B cell (primary cell): ENCODE measurements around the gene XPNPEP2. TPM values are rescaled to one million over a fixed set of nuclear protein-coding genes. Genes with fewer than 3 reads are reported as not detected.

Experiments used
- ATAC-seq: fragments of 200-7000 bp; cut with Tn5 transposase; one replicate; pipeline ENCODE4 v1.10.0; 2021; ENCODE audit warnings: low read depth, mild to moderate bottlenecking, moderate number of reproducible peaks, moderate library complexity
- CTCF ChIA-PET: fragments of 350-600 bp; sonication (Branson Sonifier 250); formaldehyde crosslinking; loops from one replicate; lab custom pipeline; 2021; ENCODE audit warnings: antibody characterized with exemption, inconsistent platforms; lab: Charles Lee
- POLR2A ChIA-PET: fragments of 350-600 bp; sonication (Branson Sonifier 250); formaldehyde crosslinking; loops from one replicate; lab custom pipeline; 2021; ENCODE audit warnings: antibody characterized with exemption; lab: Charles Lee
- DNase-seq: peaks from one replicate; pipeline ENCODE4 v3.0.0; 2013
- H2AFZ ChIP-seq: 2 replicates; pipeline ENCODE4 v1.6.1; 2012; ENCODE audit warnings: mild to moderate bottlenecking, low read depth, low read length; ENCODE audit not compliant: insufficient read depth, poor library complexity, severe bottlenecking
- H3K27ac ChIP-seq, 2 donors: 1 replicate in 1 of 2; 2 replicates in 1 of 2; pipeline ENCODE4 v1.5.1; 2012 to 2013; ENCODE audit warnings: low read length in 2 of 2, mild to moderate bottlenecking in 2 of 2, moderate library complexity in 1 of 2
- H3K27me3 ChIP-seq, 4 experiments: fragments of 200-600 bp in 1 of 4; sonication (generic) in 1 of 4; replicated peaks in 1 of 4; 1 replicate in 2 of 4; 2 replicates in 2 of 4; pipeline versions ENCODE4 v1.6.1 to v1.7.0; 2013 to 2016; ENCODE audit warnings: low read length in 3 of 4, mild to moderate bottlenecking in 2 of 4, mixed read lengths in 1 of 4, moderate library complexity in 1 of 4; ENCODE audit not compliant: insufficient read depth in 4 of 4, control insufficient read depth in 3 of 4; ENCODE audit errors: control extremely low read depth in 1 of 4
- H3K36me3 ChIP-seq, 2 experiments: replicated peaks in 1 of 2; 1 replicate in 1 of 2; 2 replicates in 1 of 2; pipeline versions ENCODE4 v1.6.1 to v1.7.1; 2013; ENCODE audit warnings: low read length in 1 of 2; ENCODE audit not compliant: insufficient read depth in 2 of 2, control insufficient read depth in 1 of 2; ENCODE audit errors: control extremely low read depth in 1 of 2, extremely low read depth in 1 of 2
- H3K4me1 ChIP-seq, 2 donors: fragments of 200-600 bp in 1 of 2; sonication (generic) in 1 of 2; 1 replicate in 1 of 2; 2 replicates in 1 of 2; pipeline versions ENCODE4 v1.5.1 to v1.6.1; 2013 to 2017; ENCODE audit warnings: low read length in 2 of 2; ENCODE audit not compliant: control insufficient read depth in 2 of 2, insufficient read depth in 2 of 2
- H3K4me2 ChIP-seq: replicated peaks from 2 replicates; pipeline ENCODE3; 2012; ENCODE audit warnings: mild to moderate bottlenecking, low read depth, low read length; ENCODE audit not compliant: poor library complexity, severe bottlenecking
- H3K4me3 ChIP-seq, 5 experiments: fragments of 200-600 bp in 1 of 5; sonication (generic) in 1 of 5; 1 replicate in 3 of 5; 2 replicates in 2 of 5; pipeline versions ENCODE4 v1.5.1 to v1.7.0; 2011 to 2016; ENCODE audit warnings: low read length in 4 of 5, mild to moderate bottlenecking in 4 of 5, low read depth in 2 of 5, control low read depth in 1 of 5, moderate library complexity in 1 of 5; ENCODE audit not compliant: insufficient read depth in 1 of 5; ENCODE audit errors: control extremely low read depth in 1 of 5, extremely low read depth in 1 of 5
- H3K79me2 ChIP-seq: fragments of 200-600 bp; sonication (generic); one replicate; pipeline ENCODE4 v1.6.0; 2016; ENCODE audit warnings: low read length; ENCODE audit not compliant: control insufficient read depth, insufficient read depth
- H3K9ac ChIP-seq: fragments of 200-600 bp; sonication (generic); 2 replicates; pipeline ENCODE4 v1.6.1; 2017; ENCODE audit warnings: mild to moderate bottlenecking, low read length, moderate library complexity
- H3K9me3 ChIP-seq, 3 donors: one replicate each; pipeline versions ENCODE4 v1.6.1 to v1.7.1; 2013; ENCODE audit warnings: low read length in 2 of 3; ENCODE audit not compliant: control insufficient read depth in 2 of 3, insufficient read depth in 1 of 3; ENCODE audit errors: control extremely low read depth in 1 of 3
- H4K20me1 ChIP-seq: 2 replicates; pipeline ENCODE4 v1.6.0; 2012; ENCODE audit warnings: mild to moderate bottlenecking, low read length; ENCODE audit not compliant: insufficient read depth, control insufficient read depth, poor library complexity, severe bottlenecking
- H3K27ac Mint-ChIP-seq: one replicate; pipeline ENCODE4 v1.8.0; 2021; ENCODE audit warnings: mixed read lengths
- H3K27me3 Mint-ChIP-seq: one replicate; pipeline ENCODE4 v1.8.0; 2021; ENCODE audit warnings: mixed read lengths
- H3K4me1 Mint-ChIP-seq: one replicate; pipeline ENCODE4 v1.8.0; 2021; ENCODE audit warnings: mixed read lengths
- H3K4me3 Mint-ChIP-seq: one replicate; pipeline ENCODE4 v1.8.0; 2021; ENCODE audit warnings: mixed read lengths
- H3K9me3 Mint-ChIP-seq: one replicate; pipeline ENCODE4 v1.8.0; 2022; ENCODE audit warnings: mixed read lengths; ENCODE audit not compliant: insufficient read depth
- CTCF ChIP-seq: fragments of 200-600 bp; IDR thresholded peaks from one replicate; pipeline ENCODE4 v1.8.0; 2022; ENCODE audit warnings: antibody characterized with exemption, mild to moderate bottlenecking
- EZH2 ChIP-seq: IDR thresholded peaks from 2 replicates; pipeline ENCODE4 v1.6.1; 2012; ENCODE audit warnings: borderline replicate concordance, low read depth, mild to moderate bottlenecking, moderate library complexity, low read length; ENCODE audit not compliant: insufficient read depth, poor library complexity, severe bottlenecking
- WGBS: methylation state at CpG from one replicate; pipeline ENCODE4 v1.1.5; 2013; ENCODE audit warnings: missing lambda C conversion rate; ENCODE audit not compliant: insufficient coverage; 5-methylcytosine and 5-hydroxymethylcytosine counted together
- intact Hi-C: fragments of 100-400 bp; cut with micrococcal nuclease; formaldehyde crosslinking; loops from one replicate; pipeline ENCODE4 v1.10.0; 2022
- polyA plus RNA-seq: library from polyadenylated mRNA; depleted of rRNA; stranded (reverse); fragments of >200 nt; gene quantifications from 2 replicates; pipeline ENCODE4 v1.2.3, GENCODE V29; 2012
- total RNA-seq, 2 donors: library from RNA; stranded (reverse); fragments of 120-200 nt in 1 of 2; gene quantifications; 1 replicate in 1 of 2; 2 replicates in 1 of 2; pipeline versions ENCODE4 v1.2.3 to v1.2.4, GENCODE V29; 2013 to 2022

Gene XPNPEP2
- total and polyA plus RNA-seq, 2 donors (not counting 1 experiment from before 2014, with no cell fraction given): 0.31 TPM; not detected in 1

GRCh38 chrX:129786210-129786651, 47.5 kb downstream of the XPNPEP2 start:
- CTCF ChIA-PET: interaction anchor here (1.1 to 2.4 kb wide), 5 partner anchors 13 to 48 kb away, joined by 3 to 13 read pairs (median 9); partner anchors contain the start of gene XPNPEP2
- peak overlapping the region; percentile 24 to 66 for H3K27ac ChIP-seq

More at GRCh38 chrX:129786210-129786651, 47.5 kb downstream of the XPNPEP2 start:
- peaks cover 91% of the 10 kb centered on the region for H4K20me1 ChIP-seq
- ATAC-seq: peak; percentile 73
- H3K4me3 ChIP-seq: peak overlapping the region in 4 of 5 experiments; percentile 8 to 46 (median 24)
- peaks cover 60 to 67% of the 10 kb centered on the region in 2 donors for H3K4me1 ChIP-seq
- no peaks in the 10 kb centered on the region for H3K27me3 ChIP-seq
- H3K36me3 ChIP-seq: peaks cover 0 to 70% of the 10 kb centered on the region in 2 experiments
- peak overlapping the region; percentile 52 for H3K9ac ChIP-seq
- intact Hi-C loops: loop anchor here (2.0 kb wide), 1 partner anchor 13 kb away; no protein-coding TSS in a partner anchor
- Mint-ChIP-seq H3K4me1 (peaks cover 59% of the 10 kb centered on the region), H3K27ac (peak overlapping the region; percentile 95), H3K27me3 (no peaks in the 10 kb centered on the region), H3K9me3 (no peaks in the 10 kb centered on the region), H3K4me3 (peak overlapping the region; percentile 85)
- TF ChIP-seq CTCF: no peak
- no peak for TF ChIP-seq EZH2
- no CpG with 5 or more reads among the region's 3 CpGs for WGBS
- DNase-seq: peak; percentile 78
- peak overlapping the region; percentile 75 for H3K4me2 ChIP-seq
- POLR2A ChIA-PET: interaction anchor here (0.6 to 1.4 kb wide), 4 partner anchors 9 to 304 kb away, joined by 3 read pairs; partner anchors contain the start of gene XPNPEP2
- peaks cover 74% of the 10 kb centered on the region for H3K79me2 ChIP-seq
- no peak overlapping the region for H2AFZ ChIP-seq
- no peaks in the 10 kb centered on the region for H3K9me3 ChIP-seq
